CD4-positive, alpha-beta T cell treated with Interleukin-21 for 1 hour (primary cell): ENCODE measurements around the gene PLAC1.

Experiments
- DNase-seq: peaks from one replicate; pipeline ENCODE4 v3.0.0-alpha.2; 2020

Gene PLAC1

DNA sequence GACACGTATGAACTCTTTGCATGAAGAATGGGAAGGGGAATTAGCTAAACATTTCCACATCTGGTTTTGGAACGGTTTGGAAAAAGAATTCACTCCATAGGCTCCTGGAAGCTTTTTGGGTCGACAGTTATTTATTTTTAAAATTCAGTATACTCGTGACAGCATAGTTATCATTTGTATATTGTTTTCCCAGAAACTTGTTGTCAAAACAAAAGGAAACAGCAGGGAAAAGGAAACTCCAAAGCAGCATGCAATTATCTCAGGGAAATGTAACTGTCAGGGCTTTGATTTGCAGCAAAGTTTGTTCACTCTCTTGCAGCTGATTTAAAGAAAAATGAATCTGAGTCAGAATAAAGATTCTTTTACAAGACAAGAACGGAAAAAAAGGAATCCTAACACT lies 86.5 kb downstream of the PLAC1 start:
- DNase-seq, result no peak

- DNase-seq, result no peak
Observed at GRCh38 chrX:134570899-134571298, 87.4 kb downstream of the PLAC1 start.

GRCh38 chrX:134570509-134570846 lies 87.8 kb downstream of the PLAC1 start:
- DNase-seq, result no peak

DNA sequence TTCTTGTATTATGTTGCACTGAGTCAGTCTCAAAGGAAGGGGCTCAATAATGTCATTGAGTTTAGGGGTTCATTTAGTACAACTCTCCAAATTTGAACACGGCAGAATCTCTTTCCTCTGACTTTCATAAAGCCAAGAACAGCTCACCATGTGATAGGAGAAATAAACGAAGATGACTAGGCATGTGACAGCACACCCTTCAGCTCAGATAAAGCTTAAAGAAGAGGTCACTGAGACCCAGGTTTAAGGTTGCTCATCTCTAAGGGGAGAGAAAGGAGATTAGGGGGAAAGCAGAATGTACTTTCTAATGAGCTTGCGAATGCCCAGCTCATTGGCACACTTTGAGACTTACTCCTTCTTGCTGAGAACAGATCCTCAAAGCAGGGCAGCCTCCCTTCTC lies 89.0 kb downstream of the PLAC1 start:
- no peak for DNase-seq

GRCh38 chrX:134568285-134569016 lies 89.8 kb downstream of the PLAC1 start:
- no peak for DNase-seq

DNA sequence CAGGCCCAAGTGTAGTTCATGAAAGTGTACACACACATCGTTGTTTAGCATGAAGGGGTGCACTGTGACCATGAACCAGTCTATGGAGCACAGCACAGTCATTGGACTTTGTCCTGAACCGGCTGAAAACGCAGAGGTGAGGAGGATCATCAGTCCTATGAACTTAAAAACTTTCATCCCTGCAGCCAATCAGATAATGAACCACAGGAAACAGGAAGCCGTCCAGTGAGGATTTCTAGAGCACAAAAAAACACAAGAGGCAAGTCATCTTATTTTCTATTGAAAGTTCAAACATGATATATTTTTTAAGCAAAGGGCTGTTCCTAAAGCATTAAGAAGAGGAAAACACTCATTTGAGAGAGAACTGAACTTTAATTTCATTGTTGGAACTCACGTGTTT lies 91.8 kb downstream of the PLAC1 start:
- no peak for DNase-seq

GRCh38 chrX:134562002-134562401 lies 96.3 kb downstream of the PLAC1 start:
- no peak for DNase-seq

DNA sequence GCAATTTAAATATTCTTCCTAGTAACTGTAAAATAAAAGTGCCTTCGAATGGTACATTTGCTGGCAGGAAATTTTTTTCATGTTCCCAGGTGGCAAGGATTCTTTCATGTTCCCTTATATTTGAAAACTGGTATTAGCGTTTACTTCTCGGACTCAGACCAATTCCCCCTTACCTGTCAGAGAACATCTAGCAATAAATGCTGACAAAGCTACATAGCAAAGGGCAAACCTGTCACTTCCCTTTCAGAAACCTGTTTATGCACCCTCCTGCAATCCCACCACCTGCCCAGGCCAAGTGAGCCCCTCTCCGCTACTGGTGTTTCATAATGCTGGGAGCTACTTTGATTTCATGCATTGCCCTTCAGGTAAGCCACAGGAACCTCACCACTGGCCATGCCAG lies 100.1 kb downstream of the PLAC1 start:
- no peak for DNase-seq

- no peak for DNase-seq
Observed at GRCh38 chrX:134554291-134554690, 104.0 kb downstream of the PLAC1 start.

GRCh38 chrX:134552351-134552750 lies 105.9 kb downstream of the PLAC1 start:
- no peak for DNase-seq

GRCh38 chrX:134551376-134552048 lies 106.8 kb downstream of the PLAC1 start:
- DNase-seq, result no peak

- peak; percentile 15 for DNase-seq
Observed at GRCh38 chrX:134548257-134549201, 109.7 kb downstream of the PLAC1 start.

DNA sequence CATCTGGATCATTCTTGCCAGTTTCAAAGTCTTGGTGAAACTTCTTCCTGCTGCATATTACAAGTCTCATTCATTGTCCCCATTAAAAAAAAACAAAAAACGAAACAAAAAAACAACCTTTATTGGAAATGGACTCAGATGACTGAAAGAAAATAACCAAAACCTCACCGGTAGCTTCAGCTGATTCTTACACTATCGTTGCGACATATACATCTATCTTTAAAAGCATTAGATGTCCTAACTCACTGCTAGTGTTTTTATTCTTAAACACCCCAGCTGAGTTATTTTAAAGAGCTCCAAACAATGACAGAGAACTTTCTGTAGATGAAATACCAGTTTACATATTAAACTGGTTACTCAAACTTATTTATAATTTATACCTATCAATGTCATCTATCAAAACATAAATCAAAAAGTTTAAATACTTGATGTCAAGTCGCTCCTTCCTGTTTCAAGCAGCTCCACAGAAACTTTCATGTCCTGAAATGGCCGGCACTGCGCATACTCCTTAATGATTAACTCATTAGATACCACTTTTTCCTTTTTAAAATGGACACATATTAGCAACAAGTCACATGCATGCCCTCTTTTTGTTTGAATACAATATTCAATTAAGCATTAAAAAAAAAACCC lies 111.1 kb downstream of the PLAC1 start:
- DNase-seq, result no peak

GRCh38 chrX:134546187-134546586 lies 112.1 kb downstream of the PLAC1 start:
- no peak for DNase-seq

- DNase-seq, result no peak
Observed at GRCh38 chrX:134545510-134545909, 112.8 kb downstream of the PLAC1 start.

GRCh38 chrX:134544513-134545151 lies 113.6 kb downstream of the PLAC1 start:
- DNase-seq, result no peak

DNA sequence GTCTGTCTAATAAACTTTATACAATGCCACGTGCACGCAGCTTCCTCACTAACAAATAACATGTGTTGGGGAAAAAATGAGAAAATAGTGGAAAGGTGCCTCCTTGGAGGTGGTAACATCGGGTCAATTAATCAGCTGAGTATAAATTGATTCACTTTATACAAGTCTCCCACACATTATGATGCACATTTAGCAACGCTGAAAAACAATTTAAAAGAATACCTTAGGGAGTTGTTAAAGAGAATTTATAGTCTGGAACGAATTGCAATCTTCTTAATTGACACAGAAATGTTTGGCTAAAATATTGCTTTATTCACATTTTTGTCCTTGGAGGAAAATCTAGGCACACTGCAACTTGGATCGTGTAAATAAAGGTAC lies 114.1 kb downstream of the PLAC1 start:
- no peak for DNase-seq

GRCh38 chrX:134543288-134543687 lies 115.0 kb downstream of the PLAC1 start:
- no peak for DNase-seq

DNA sequence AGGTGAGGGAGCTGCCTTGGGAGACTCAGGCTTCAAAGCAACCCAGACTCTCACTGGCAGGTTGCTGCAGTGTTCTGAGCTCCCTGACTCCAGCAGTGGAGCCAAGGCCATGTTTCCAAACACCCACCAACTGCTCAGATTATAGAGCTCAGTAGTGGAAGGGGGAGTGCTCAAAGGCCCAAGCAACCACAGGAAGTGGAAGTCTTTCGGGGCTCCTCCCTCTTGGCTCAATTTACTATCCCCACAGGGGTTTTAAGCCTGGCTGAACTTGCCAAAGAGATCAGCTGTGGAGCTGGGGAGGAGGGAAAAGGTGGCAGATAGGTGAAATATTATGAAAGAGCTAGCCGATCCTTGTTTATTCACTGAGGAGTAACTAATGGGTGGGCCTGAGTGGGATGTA lies 115.8 kb downstream of the PLAC1 start:
- no peak for DNase-seq

DNA sequence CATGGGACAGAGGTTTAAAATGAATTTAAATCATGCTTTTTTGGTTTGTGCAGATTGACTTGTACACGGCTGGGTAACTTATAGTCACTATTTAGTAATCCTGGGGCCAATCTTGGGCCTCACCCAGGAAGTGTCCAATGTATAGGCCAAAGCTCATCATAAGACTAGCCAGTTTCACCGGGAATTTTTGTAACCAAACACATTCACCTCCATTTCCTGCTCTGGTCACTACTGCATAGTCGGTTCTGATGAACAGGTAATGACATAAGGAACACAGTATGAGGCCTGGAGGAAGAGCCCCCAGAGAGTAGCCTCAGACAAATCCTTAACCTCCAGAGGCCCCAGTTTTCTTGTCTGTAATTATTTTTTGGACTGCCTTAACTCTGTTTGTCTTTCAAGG lies 116.4 kb downstream of the PLAC1 start:
- no peak for DNase-seq

GRCh38 chrX:134538316-134538715 lies 120.0 kb downstream of the PLAC1 start:
- DNase-seq, result no peak

DNA sequence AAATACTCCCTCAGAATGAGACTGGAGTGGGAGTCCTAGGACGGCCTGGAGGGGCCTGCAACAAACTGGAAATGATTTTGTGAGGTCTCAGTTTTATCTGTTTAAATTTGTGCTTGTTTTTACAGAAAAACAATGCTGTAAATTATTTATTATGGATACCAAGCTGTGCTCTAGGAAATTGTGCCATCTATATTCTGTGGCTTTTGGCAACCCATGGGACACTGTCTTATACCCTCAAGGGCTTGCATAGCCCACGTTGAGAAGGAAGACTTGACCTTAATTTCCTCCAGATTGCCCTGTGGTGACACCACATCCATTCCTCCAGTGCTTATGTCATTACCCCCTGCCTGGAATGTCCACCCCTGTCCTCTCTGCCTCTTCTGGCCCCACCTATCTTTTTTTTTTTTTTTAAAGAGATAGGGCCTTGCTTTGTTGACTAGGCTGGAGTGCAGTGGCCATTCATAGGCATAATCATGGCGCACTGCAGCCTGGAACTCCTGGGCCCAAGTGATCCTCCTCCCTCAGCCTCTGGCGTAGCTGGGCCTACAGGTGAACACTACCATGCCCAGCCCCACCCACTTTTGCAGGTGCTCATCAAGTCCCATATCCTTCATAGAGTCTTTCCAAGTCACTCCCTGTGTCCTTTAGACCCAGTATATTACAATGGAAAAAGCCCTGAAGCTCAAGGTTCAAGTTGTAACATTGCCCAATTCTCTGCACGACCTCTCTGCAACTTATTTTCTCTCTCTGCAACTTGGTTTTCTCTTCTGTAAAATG lies 120.9 kb downstream of the PLAC1 start:
- no peak for DNase-seq
